ENCODE data around the gene PCCB.
A peak's percentile ranks its signal among the peaks of the same experiment; 100 is the strongest.
"Not testable (repeated sequence)": the region's sequence is repeated elsewhere in the genome, so short reads cannot be mapped to it uniquely, and the experiment has no call there.

Gene PCCB

DNA sequence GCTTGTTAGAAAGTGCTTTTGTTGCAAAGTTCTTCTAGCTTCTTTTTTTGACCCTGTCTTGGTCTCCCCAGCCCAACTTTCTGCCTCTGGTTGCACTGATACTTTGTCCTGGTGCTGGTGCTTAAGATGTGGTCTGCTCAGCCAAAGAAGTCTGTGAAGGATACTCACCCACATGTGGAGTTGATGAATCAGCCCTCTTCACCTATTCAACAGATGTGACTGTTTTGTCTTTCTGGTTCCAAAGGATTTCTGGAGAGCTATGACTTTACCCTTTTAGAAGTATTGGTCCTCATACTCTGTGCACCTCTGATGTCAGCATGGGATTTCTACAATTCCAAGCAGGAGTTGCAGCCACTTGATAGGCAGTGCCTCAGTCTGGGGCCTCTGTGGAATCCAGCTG, 84.1 kb downstream of the PCCB start:
- TF ChIP-seq, protein P1, sequence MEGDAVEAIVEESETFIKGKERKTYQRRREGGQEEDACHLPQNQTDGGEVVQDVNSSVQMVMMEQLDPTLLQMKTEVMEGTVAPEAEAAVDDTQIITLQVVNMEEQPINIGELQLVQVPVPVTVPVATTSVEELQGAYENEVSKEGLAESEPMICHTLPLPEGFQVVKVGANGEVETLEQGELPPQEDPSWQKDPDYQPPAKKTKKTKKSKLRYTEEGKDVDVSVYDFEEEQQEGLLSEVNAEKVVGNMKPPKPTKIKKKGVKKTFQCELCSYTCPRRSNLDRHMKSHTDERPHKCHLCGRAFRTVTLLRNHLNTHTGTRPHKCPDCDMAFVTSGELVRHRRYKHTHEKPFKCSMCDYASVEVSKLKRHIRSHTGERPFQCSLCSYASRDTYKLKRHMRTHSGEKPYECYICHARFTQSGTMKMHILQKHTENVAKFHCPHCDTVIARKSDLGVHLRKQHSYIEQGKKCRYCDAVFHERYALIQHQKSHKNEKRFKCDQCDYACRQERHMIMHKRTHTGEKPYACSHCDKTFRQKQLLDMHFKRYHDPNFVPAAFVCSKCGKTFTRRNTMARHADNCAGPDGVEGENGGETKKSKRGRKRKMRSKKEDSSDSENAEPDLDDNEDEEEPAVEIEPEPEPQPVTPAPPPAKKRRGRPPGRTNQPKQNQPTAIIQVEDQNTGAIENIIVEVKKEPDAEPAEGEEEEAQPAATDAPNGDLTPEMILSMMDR (IDR thresholded peaks at IDR 0.05) = no peak
- TF ChIP-seq ZFX (IDR thresholded peaks at IDR 0.05; ENCODE audit: borderline replicate concordance) = no peak
- H3K27ac ChIP-seq = no peak overlapping the region

DNA sequence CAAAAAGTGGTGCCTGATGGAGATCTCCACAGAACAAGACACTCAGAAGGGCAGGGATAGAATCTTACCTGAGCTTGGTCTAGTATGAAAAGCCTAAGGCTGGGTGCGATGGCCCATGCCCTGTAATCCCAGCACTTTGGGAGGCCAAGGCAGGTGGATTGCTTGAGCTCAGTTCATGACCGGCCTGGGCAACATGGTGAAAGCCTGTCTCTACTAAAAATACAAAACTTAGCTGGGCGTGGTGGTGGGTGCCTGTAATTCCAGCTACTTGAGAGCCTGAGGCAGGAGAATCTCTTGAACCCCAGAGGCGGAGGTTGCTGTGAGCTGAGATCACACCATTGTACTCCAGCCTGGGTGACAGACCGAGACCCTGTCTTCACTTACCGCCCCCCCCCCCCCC, 84.6 kb downstream of the PCCB start:
- H3K27ac ChIP-seq = not testable (repeated sequence)

DNA sequence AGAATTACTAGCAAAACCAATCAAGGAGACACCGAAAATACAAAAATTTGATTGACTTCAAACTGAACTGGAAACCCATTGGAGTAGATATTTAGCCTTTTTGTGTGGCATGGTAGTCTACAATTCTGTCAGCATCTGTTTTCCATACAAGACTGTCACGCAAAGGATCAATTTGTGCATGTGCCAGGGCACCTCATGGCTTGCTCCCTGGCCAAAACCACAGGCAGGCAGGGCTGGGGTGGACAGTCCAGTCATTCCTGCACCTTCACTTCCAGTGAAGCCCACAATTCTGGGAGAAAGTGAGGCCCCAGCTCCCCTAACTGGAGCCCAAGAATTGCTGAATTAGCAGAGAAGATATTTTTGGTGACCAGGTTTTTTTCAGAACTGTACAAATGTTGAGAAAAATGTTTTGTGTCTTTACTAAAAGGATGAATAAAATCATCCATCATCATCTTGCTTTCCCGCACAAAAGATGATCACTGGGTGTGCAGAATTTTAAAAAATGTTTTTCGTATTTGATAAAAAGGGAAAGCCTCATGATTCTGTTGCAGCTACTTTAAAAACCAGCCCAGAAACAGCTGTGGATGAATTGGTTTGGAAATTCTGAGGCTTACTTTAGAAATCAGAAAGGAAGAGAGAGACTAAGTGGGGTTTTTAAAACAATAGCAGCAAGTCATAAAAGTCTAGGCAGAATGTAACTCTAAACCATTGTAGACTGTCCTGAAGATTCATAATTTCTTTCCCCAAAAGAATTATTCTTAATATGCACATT, 86.4 kb downstream of the PCCB start:
- TF ChIP-seq, protein P1 (IDR thresholded peaks at IDR 0.05) = no peak
- TF ChIP-seq ZFX (IDR thresholded peaks at IDR 0.05; ENCODE audit: borderline replicate concordance) = no peak
- H3K27ac ChIP-seq = no peak overlapping the region

DNA sequence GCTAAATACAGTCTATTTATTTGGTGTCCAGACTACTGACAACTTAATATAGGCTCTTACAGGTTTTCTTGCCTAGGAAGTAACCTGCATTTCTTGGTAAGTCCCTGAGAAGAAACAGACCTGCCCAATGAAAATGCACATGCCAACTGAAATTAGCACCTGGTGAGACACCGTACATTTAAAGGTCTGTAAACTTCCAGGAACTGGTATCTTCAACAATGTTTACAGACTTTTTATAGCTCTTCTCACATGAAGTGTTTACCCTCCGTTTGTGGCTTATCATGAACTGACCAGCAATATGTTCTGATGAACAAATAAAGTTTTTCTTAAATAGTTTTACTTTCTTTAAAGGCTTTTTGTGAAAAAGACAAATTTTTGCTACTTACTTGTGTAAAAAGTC, 93.3 kb downstream of the PCCB start:
- peak overlapping the region; percentile 55 for H3K27ac ChIP-seq
- no peak for TF ChIP-seq ZFX (IDR thresholded peaks at IDR 0.05; ENCODE audit: borderline replicate concordance)
- TF ChIP-seq, protein P1 (IDR thresholded peaks at IDR 0.05) = no peak

DNA sequence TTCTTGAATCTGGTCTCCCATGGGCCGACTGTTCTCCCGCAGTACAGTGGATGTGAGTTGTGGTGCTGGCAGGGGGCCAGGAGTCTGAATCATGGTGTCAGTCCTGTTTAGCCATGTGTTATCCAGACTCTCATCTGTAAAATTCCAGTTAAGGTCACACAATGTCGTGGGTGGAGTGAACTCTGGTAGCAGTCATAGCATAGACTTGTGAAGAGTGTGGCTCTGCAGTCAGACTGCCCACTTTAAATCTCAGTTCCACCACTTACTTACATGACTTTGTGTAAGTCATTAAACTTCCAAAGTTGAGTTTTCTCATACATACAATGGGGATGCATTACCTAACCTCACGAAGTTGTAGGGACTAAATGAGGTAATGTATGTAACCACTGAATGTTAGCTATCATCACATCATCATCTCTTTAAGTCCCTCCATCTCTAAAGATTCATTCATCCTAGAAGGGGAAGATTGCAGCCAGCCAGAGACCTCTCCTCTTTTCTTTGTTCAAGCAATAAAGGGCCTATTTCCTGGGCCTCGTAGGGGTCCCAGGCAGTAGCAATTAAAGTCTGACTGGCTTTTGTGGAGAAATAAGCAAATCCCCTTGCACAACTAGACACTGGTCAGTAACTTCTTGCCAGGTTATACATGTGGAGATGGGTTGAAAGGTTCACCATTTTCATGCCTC, 93.9 kb downstream of the PCCB start:
- H3K27ac ChIP-seq = peak overlapping the region; percentile 55
- TF ChIP-seq ZFX (IDR thresholded peaks at IDR 0.05; ENCODE audit: borderline replicate concordance) = no peak
- TF ChIP-seq, protein P1 (IDR thresholded peaks at IDR 0.05) = no peak

DNA sequence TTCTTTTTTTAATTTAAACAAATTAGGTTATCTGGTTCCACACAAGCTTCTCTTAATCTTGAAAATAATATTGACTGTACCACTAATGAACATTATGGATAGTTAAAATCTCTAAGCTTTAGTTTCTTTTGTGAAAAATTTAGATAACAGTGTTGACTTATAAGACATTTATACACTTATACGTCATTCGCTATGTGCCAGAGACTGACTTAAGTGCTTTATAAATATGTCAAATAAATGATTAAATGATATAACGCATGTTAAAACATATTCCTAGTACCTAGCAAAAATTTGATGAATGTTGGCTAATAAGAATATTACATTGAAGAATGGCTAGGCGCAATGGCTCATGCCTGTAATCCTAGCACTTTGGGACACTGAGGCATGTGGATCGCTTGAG, 96.3 kb downstream of the PCCB start:
- H3K27ac ChIP-seq = no peak overlapping the region
- no peak for TF ChIP-seq ZFX (IDR thresholded peaks at IDR 0.05; ENCODE audit: borderline replicate concordance)
- TF ChIP-seq, protein P1 (IDR thresholded peaks at IDR 0.05) = no peak

DNA sequence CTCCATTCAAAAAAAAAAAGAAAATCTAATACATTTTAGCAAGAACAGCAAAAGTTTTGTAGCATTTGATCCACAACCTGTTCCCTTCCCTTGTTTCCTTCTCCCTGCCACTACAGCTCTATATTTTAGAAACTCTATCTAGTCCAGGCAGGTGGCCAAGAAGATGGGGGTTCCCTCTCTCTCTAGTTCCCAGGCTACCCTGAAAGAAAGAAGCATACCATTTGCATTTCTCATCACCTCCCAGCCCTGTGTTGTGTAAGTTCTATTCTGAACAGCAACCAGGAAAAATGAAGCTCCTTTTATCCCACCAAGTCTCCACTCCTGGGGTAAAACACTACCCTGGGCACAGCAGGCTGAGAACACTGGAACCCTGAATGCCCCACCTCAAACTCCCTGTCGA, 100.0 kb downstream of the PCCB start:
- H3K27ac ChIP-seq = no peak overlapping the region

More for the DNA sequence above, 100.0 kb downstream of the PCCB start:
- no peak for TF ChIP-seq ZFX (IDR thresholded peaks at IDR 0.05; ENCODE audit: borderline replicate concordance)
- TF ChIP-seq, protein P1 (IDR thresholded peaks at IDR 0.05) = no peak

Data from 22Rv1 (cell line).